Activated T-cell treated with anti-CD3 and anti-CD28 coated beads, Interleukin-2, amount 50 U/mL, for 4 hours (primary cell): ENCODE data around the gene RNF207. TPM values are rescaled to one million over a fixed set of nuclear protein-coding genes. Genes with fewer than 3 reads are reported as not detected.

Experiments used
- ATAC-seq, 2 donors: fragments of 200-7000 bp; cut with Tn5 transposase; one replicate each; pipeline ENCODE4 v1.10.0; 2021
- DNase-seq: peaks from one replicate; pipeline ENCODE4 v3.0.0-alpha.2; 2020
- H3K27me3 Mint-ChIP-seq: one replicate; pipeline ENCODE4 v1.8.0; 2021; ENCODE audit warnings: low read depth, mixed read lengths
- H3K36me3 Mint-ChIP-seq: one replicate; pipeline ENCODE4 v1.8.0; 2022; ENCODE audit warnings: mixed read lengths; ENCODE audit not compliant: insufficient read depth
- H3K4me1 Mint-ChIP-seq: one replicate; pipeline ENCODE4 v1.8.0; 2021; ENCODE audit warnings: low read depth, mixed read lengths
- H3K4me3 Mint-ChIP-seq: one replicate; pipeline ENCODE4 v1.8.0; 2021; ENCODE audit warnings: mild to moderate bottlenecking, moderate library complexity, mixed read lengths
- H3K9me3 Mint-ChIP-seq: one replicate; pipeline ENCODE4 v1.8.0; 2021; ENCODE audit warnings: mixed read lengths
- total RNA-seq, 3 donors: library from RNA; stranded (reverse); gene quantifications; one replicate each; pipeline ENCODE4 v1.2.1, GENCODE V29; 2021

RNF207 gene
- total RNA-seq, 3 donors from 2014 or later: 9.9 to 18.8 (median 12.0) TPM

- peaks cover 41% of the 10 kb centered on the region for H3K27me3 Mint-ChIP-seq
- H3K4me3 Mint-ChIP-seq: peak within 1 kb of the TSS; percentile 65
- no peak for DNase-seq
- ATAC-seq: no peak
- no peaks in the 10 kb centered on the region for H3K9me3 Mint-ChIP-seq
- H3K4me1 Mint-ChIP-seq: peaks cover 38% of the 10 kb centered on the region
- H3K36me3 Mint-ChIP-seq: peaks cover 6% of the 10 kb centered on the region
These were observed 25.6 kb upstream of the RNF207 start, which contains the start of gene CHD5 for GRCh38 chr1:6180268-6180706. Gene CHD5, minus strand, starts transcription at chr1:6180321. Its CDS starts 298 bp downstream, at chr1:6180023.

- H3K4me1 Mint-ChIP-seq: peaks cover 38% of the 10 kb centered on the region
- H3K9me3 Mint-ChIP-seq: no peaks in the 10 kb centered on the region
- peak overlapping the region; percentile 65 for H3K4me3 Mint-ChIP-seq
- ATAC-seq (peak in 1 of 2 donors; percentile 20), DNase-seq (no peak)
- peaks cover 41% of the 10 kb centered on the region for H3K27me3 Mint-ChIP-seq
- H3K36me3 Mint-ChIP-seq: peaks cover 9% of the 10 kb centered on the region
These were observed 25.1 kb upstream of the RNF207 start for GRCh38 chr1:6180707-6181311.

- H3K4me1 Mint-ChIP-seq: peaks cover 40% of the 10 kb centered on the region
- H3K27me3 Mint-ChIP-seq: peaks cover 39% of the 10 kb centered on the region
- no peaks in the 10 kb centered on the region for H3K9me3 Mint-ChIP-seq
- ATAC-seq (no peak), DNase-seq (no peak)
- H3K36me3 Mint-ChIP-seq: peaks cover 13% of the 10 kb centered on the region
- peak overlapping the region; percentile 65 for H3K4me3 Mint-ChIP-seq
These were observed 24.6 kb upstream of the RNF207 start for GRCh38 chr1:6181347-6181770.

- DNase-seq (no peak), ATAC-seq (peak; percentile 12 to 26)
- peaks cover 19% of the 10 kb centered on the region for H3K36me3 Mint-ChIP-seq
- peaks cover 38% of the 10 kb centered on the region for H3K4me1 Mint-ChIP-seq
- no peaks in the 10 kb centered on the region for H3K9me3 Mint-ChIP-seq
- H3K4me3 Mint-ChIP-seq: no peak overlapping the region
- peaks cover 19% of the 10 kb centered on the region for H3K27me3 Mint-ChIP-seq
These were observed 22.4 kb upstream of the RNF207 start for GRCh38 chr1:6183520-6183989.

GRCh38 chr1:6184083-6184783 lies 21.7 kb upstream of the RNF207 start:
- no peak overlapping the region for H3K4me3 Mint-ChIP-seq
- H3K9me3 Mint-ChIP-seq: no peaks in the 10 kb centered on the region
- H3K27me3 Mint-ChIP-seq: peaks cover 13% of the 10 kb centered on the region
- DNase-seq (no peak), ATAC-seq (no peak)
- H3K36me3 Mint-ChIP-seq: peaks cover 23% of the 10 kb centered on the region
- peaks cover 40% of the 10 kb centered on the region for H3K4me1 Mint-ChIP-seq

- no peak overlapping the region for H3K4me3 Mint-ChIP-seq
- peaks cover 13% of the 10 kb centered on the region for H3K27me3 Mint-ChIP-seq
- H3K36me3 Mint-ChIP-seq: peaks cover 27% of the 10 kb centered on the region
- no peak for DNase-seq
- no peaks in the 10 kb centered on the region for H3K9me3 Mint-ChIP-seq
- ATAC-seq: no peak
- peaks cover 43% of the 10 kb centered on the region for H3K4me1 Mint-ChIP-seq
These were observed 20.8 kb upstream of the RNF207 start for GRCh38 chr1:6185151-6185550.

GRCh38 chr1:6185635-6186382 lies 20.1 kb upstream of the RNF207 start:
- Mint-ChIP-seq H3K36me3 (peaks cover 29% of the 10 kb centered on the region), H3K4me1 (peaks cover 41% of the 10 kb centered on the region), H3K27me3 (peaks cover 11% of the 10 kb centered on the region), H3K4me3 (no peak overlapping the region), H3K9me3 (no peaks in the 10 kb centered on the region)
- DNase-seq (no peak), ATAC-seq (no peak)

- Mint-ChIP-seq H3K27me3 (no peaks in the 10 kb centered on the region), H3K9me3 (no peaks in the 10 kb centered on the region), H3K36me3 (peaks cover 35% of the 10 kb centered on the region)
These were observed 17.5 kb upstream of the RNF207 start for GRCh38 chr1:6188466-6188865.

GRCh38 chr1:6191968-6192367 lies 14.0 kb upstream of the RNF207 start:
- no peak for ATAC-seq
- no peak for DNase-seq
- H3K4me1 Mint-ChIP-seq: peaks cover 24% of the 10 kb centered on the region
- H3K9me3 Mint-ChIP-seq: no peaks in the 10 kb centered on the region
- no peaks in the 10 kb centered on the region for H3K27me3 Mint-ChIP-seq
- H3K4me3 Mint-ChIP-seq: no peak overlapping the region
- peaks cover 30% of the 10 kb centered on the region for H3K36me3 Mint-ChIP-seq

More at GRCh38 chr1:6188466-6188865, 17.5 kb upstream of the RNF207 start:
- no peak overlapping the region for H3K4me3 Mint-ChIP-seq
- DNase-seq: no peak
- peaks cover 33% of the 10 kb centered on the region for H3K4me1 Mint-ChIP-seq
- ATAC-seq: no peak

GRCh38 chr1:6197746-6198427 lies 8.0 kb upstream of the RNF207 start:
- Mint-ChIP-seq H3K4me1 (peaks cover 46% of the 10 kb centered on the region), H3K36me3 (peaks cover 29% of the 10 kb centered on the region), H3K4me3 (peak overlapping the region; percentile 94), H3K9me3 (no peaks in the 10 kb centered on the region), H3K27me3 (no peaks in the 10 kb centered on the region)
- DNase-seq (no peak), ATAC-seq (no peak)

GRCh38 chr1:6198646-6199297 lies 7.1 kb upstream of the RNF207 start:
- Mint-ChIP-seq H3K36me3 (peaks cover 26% of the 10 kb centered on the region), H3K4me3 (peak overlapping the region; percentile 94), H3K9me3 (no peaks in the 10 kb centered on the region), H3K27me3 (no peaks in the 10 kb centered on the region), H3K4me1 (peaks cover 44% of the 10 kb centered on the region)
- ATAC-seq (peak; percentile 25 to 31), DNase-seq (peak; percentile 26)

GRCh38 chr1:6199298-6200187 lies 6.4 kb upstream of the RNF207 start, which contains the start of gene RPL22:
Gene RPL22, minus strand, starts transcription at chr1:6199595. Its CDS starts 22 bp downstream, at chr1:6199573.
- H3K36me3 Mint-ChIP-seq: peaks cover 26% of the 10 kb centered on the region
- peak within 1 kb of the TSS; percentile 94 for H3K4me3 Mint-ChIP-seq
- no peaks in the 10 kb centered on the region for H3K9me3 Mint-ChIP-seq
- H3K27me3 Mint-ChIP-seq: no peaks in the 10 kb centered on the region
- DNase-seq (peak; percentile 95), ATAC-seq (peak; percentile 97 to 98)
- H3K4me1 Mint-ChIP-seq: peaks cover 44% of the 10 kb centered on the region
